HCT116 (cell line): ENCODE results near the gene ARHGAP28. TPM values are rescaled to one million over a fixed set of nuclear protein-coding genes. Genes with fewer than 3 reads are reported as not detected.

ENCODE experiments used
- ATAC-seq: fragments of 200-7000 bp; cut with Tn5 transposase; 2 replicates; pipeline ENCODE4 v1.9.1; 2020; ENCODE audit warnings: mild to moderate bottlenecking, moderate library complexity
- BruUV-seq: library from RNA; stranded (reverse); fragments of 400-500 nt; replicated peaks from 2 replicates; lab custom pipeline; 2021; lab: Mats Ljungman, UMichigan
- CTCF ChIA-PET: fragments of 300-600 bp; sonication (Branson Sonifier 250); formaldehyde crosslinking; loops from one replicate; lab custom pipeline; 2021; ENCODE audit warnings: antibody characterized with exemption; lab: Charles Lee
- POLR2A ChIA-PET: fragments of 300-600, 350-600 bp; sonication (Branson Sonifier 250); formaldehyde crosslinking; loops from one replicate; lab custom pipeline; 2021; ENCODE audit warnings: antibody characterized with exemption; lab: Charles Lee
- RAD21 ChIA-PET, 2 experiments: fragments of 300-600 bp; sonication (Branson Sonifier 250); formaldehyde crosslinking; loops; one replicate each; lab custom pipeline; 2023; ENCODE audit warnings: low total read pairs in 2 of 2; ENCODE audit not compliant: uncharacterized antibody in 2 of 2, unreplicated experiment in 2 of 2, low non-redundant PET in 1 of 2; lab: Charles Lee
- DNase-seq: peaks from one replicate; pipeline ENCODE4 v3.0.0-alpha.2; 2010; ENCODE audit warnings: low read depth, low spot score
- H2AFZ ChIP-seq: fragments of 200-600 bp; shearing (Covaris generic), sonication (generic); 2 replicates; pipeline ENCODE4 v1.6.1; 2017; ENCODE audit warnings: low read depth, mixed run types, mixed read lengths, antibody characterized with exemption, low read length; ENCODE audit not compliant: poor library complexity, severe bottlenecking
- H3K27ac ChIP-seq: 2 replicates; pipeline ENCODE4 v1.5.1; 2012; ENCODE audit warnings: low read depth, low read length
- H3K27me3 ChIP-seq: fragments of 200-600 bp; sonication (generic); 2 replicates; pipeline ENCODE4 v1.6.1; 2016; ENCODE audit warnings: mixed run types, low read length, mixed read lengths; ENCODE audit not compliant: insufficient read depth
- H3K36me3 ChIP-seq, 2 experiments: fragments of 200-500 bp in 1 of 2; fragments of 200-600 bp in 1 of 2; sonication (Bioruptor generic) in 1 of 2; sonication (generic) in 1 of 2; 2 replicates each; pipeline versions ENCODE4 v1.5.1 to v1.6.1; 2014 to 2016; ENCODE audit warnings: low read length in 2 of 2, inconsistent platforms in 1 of 2, mixed read lengths in 1 of 2, mixed run types in 1 of 2; ENCODE audit not compliant: insufficient read depth in 2 of 2, control insufficient read depth in 1 of 2
- H3K4me1 ChIP-seq, 2 experiments: fragments of 200-600 bp in 1 of 2; sonication (generic) in 1 of 2; 2 replicates each; pipeline versions ENCODE4 v1.5.1 to v1.6.1; 2012 to 2017; ENCODE audit warnings: low read length in 2 of 2, inconsistent platforms in 1 of 2, mild to moderate bottlenecking in 1 of 2, mixed read lengths in 1 of 2, mixed run types in 1 of 2, moderate library complexity in 1 of 2; ENCODE audit not compliant: insufficient read depth in 2 of 2, control insufficient read depth in 1 of 2
- H3K4me2 ChIP-seq: fragments of 200-600 bp; sonication (generic); 2 replicates; pipeline ENCODE4 v1.6.1; 2017; ENCODE audit warnings: mixed run types, low read length, mixed read lengths
- H3K4me3 ChIP-seq, 2 experiments: fragments of 200-600 bp in 1 of 2; sonication (generic) in 1 of 2; replicated peaks in 1 of 2; 2 replicates each; pipeline ENCODE4 v1.5.1; 2011 to 2016; ENCODE audit warnings: low read length in 2 of 2, control low read depth in 1 of 2, low read depth in 1 of 2, mild to moderate bottlenecking in 1 of 2, mixed read lengths in 1 of 2, mixed run types in 1 of 2
- H3K79me2 ChIP-seq: fragments of 200-600 bp; sonication (generic); 2 replicates; pipeline ENCODE4 v1.6.1; 2017; ENCODE audit warnings: mild to moderate bottlenecking, mixed run types, low read length, moderate library complexity, mixed read lengths; ENCODE audit not compliant: insufficient read depth
- H3K9ac ChIP-seq: fragments of 200-600 bp; sonication (generic); 2 replicates; pipeline ENCODE4 v1.6.1; 2016; ENCODE audit warnings: low read length, mixed read lengths
- H3K9me2 ChIP-seq: fragments of 200-600 bp; sonication (generic), shearing (Covaris generic); 2 replicates; pipeline ENCODE4 v1.6.1; 2017; ENCODE audit warnings: mixed run types, mild to moderate bottlenecking, moderate library complexity; ENCODE audit not compliant: insufficient read depth
- H3K9me3 ChIP-seq, 2 experiments: fragments of 200-500 bp in 1 of 2; fragments of 200-600 bp in 1 of 2; sonication (Bioruptor generic) in 1 of 2; sonication (generic) in 1 of 2; 2 replicates each; pipeline ENCODE4 v1.6.1; 2014 to 2017; ENCODE audit warnings: low read length in 2 of 2, mixed read lengths in 2 of 2, inconsistent platforms in 1 of 2, low read depth in 1 of 2, mild to moderate bottlenecking in 1 of 2, mixed run types in 1 of 2, moderate library complexity in 1 of 2; ENCODE audit not compliant: control insufficient read depth in 1 of 2, insufficient read depth in 1 of 2
- H4K20me1 ChIP-seq: fragments of 200-600 bp; sonication (generic), shearing (Covaris generic); 2 replicates; pipeline ENCODE4 v1.6.1; 2017; ENCODE audit warnings: mixed run types, mild to moderate bottlenecking, moderate library complexity; ENCODE audit not compliant: insufficient read depth
- FOSL1 ChIP-seq: IDR thresholded peaks from 2 replicates; pipeline ENCODE4 v1.6.1; 2012; ENCODE audit warnings: low read depth
- POLR2A ChIP-seq: IDR thresholded peaks from 2 replicates; pipeline ENCODE4 v1.7.0; 2011; ENCODE audit warnings: borderline replicate concordance; ENCODE audit not compliant: insufficient read depth, insufficient read length; ENCODE audit errors: extremely low read depth
- REST ChIP-seq: IDR thresholded peaks from 2 replicates; pipeline ENCODE4 v1.6.1; 2012; ENCODE audit warnings: low read depth
- SRF ChIP-seq: IDR thresholded peaks from 2 replicates; pipeline ENCODE4 v1.6.1; 2012; ENCODE audit warnings: low read depth
- ZFX ChIP-seq: fragments of 450-650 bp; IDR thresholded peaks from 2 replicates; pipeline ENCODE4 v1.6.1; 2017
- intact Hi-C: fragments of 100-400 bp; cut with micrococcal nuclease; formaldehyde crosslinking; loops from 2 replicates; pipeline ENCODE4 v1.10.0; 2022
- total RNA-seq: library from RNA; stranded (reverse); gene quantifications from one replicate; pipeline ENCODE4 v1.2.1, GENCODE V29; 2021; ENCODE audit not compliant: unreplicated experiment
- TF ChIP-seq, protein P1 (sequence below), 3 experiments: fragments of 200-600 bp in 1 of 3; sonication (generic) in 1 of 3; IDR thresholded peaks in 2 of 3; conservative IDR thresholded peaks in 1 of 3; 2 replicates each; pipeline ENCODE4 v1.5.1; 2012 to 2017; ENCODE audit warnings: low read depth in 2 of 3, low read length in 2 of 3, antibody characterized with exemption in 1 of 3, borderline replicate concordance in 1 of 3, control low read depth in 1 of 3, mild to moderate bottlenecking in 1 of 3, mixed read lengths in 1 of 3, mixed run types in 1 of 3, moderate library complexity in 1 of 3; ENCODE audit not compliant: insufficient read depth in 1 of 3
- TF ChIP-seq, protein P2 (sequence below): IDR thresholded peaks from 2 replicates; pipeline ENCODE4 v1.6.1; 2012

The ARHGAP28 gene
- total RNA-seq, 1 experiment from 2014 or later: not detected

DNA sequence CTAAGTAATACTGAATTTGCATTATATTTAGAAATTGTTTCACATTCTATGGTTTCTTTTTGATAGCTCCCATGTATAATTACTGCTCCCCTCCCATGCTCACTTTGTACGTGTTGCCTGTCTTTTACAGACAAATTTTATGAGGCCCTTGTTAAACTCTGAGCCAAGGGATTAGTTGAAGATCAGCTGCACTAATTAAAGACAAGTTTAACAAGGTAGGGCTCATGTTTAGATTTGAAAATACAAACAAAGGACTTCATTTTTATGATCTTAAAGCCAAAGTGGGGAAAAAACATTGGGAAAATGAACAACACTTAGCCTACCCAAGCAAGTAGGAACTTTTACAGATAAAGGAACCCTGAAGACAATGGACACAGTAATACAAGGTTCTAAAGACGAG lies 46.2 kb downstream of the ARHGAP28 start:
- H3K36me3 ChIP-seq: no peaks in the 10 kb centered on the region
- ChIA-PET CTCF (no interaction called here), POLR2A (no interaction called here), RAD21 (no interaction called here)
- H3K4me3 ChIP-seq: no peak overlapping the region
- H3K9me3 ChIP-seq: peaks cover 3 to 25% of the 10 kb centered on the region in 2 experiments; a peak in 3 of 4 replicates
- no peaks in the 10 kb centered on the region for H4K20me1 ChIP-seq
- intact Hi-C loops: no loop called here
- TF ChIP-seq FOSL1: no peak
- TF ChIP-seq, protein P1, sequence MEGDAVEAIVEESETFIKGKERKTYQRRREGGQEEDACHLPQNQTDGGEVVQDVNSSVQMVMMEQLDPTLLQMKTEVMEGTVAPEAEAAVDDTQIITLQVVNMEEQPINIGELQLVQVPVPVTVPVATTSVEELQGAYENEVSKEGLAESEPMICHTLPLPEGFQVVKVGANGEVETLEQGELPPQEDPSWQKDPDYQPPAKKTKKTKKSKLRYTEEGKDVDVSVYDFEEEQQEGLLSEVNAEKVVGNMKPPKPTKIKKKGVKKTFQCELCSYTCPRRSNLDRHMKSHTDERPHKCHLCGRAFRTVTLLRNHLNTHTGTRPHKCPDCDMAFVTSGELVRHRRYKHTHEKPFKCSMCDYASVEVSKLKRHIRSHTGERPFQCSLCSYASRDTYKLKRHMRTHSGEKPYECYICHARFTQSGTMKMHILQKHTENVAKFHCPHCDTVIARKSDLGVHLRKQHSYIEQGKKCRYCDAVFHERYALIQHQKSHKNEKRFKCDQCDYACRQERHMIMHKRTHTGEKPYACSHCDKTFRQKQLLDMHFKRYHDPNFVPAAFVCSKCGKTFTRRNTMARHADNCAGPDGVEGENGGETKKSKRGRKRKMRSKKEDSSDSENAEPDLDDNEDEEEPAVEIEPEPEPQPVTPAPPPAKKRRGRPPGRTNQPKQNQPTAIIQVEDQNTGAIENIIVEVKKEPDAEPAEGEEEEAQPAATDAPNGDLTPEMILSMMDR (IDR thresholded peaks at IDR 0.05 in 2 of 3, conservative IDR thresholded peaks at IDR 0.05 in 1 of 3; ENCODE audit: borderline replicate concordance in 1 of 3, insufficient read depth in 1 of 3, low read depth in 2 of 3, low read length in 2 of 3): no peak
- no peak for TF ChIP-seq REST
- TF ChIP-seq, protein P2, sequence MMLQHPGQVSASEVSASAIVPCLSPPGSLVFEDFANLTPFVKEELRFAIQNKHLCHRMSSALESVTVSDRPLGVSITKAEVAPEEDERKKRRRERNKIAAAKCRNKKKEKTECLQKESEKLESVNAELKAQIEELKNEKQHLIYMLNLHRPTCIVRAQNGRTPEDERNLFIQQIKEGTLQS: no peak
- no peak for TF ChIP-seq POLR2A
- TF ChIP-seq SRF: no peak
- TF ChIP-seq ZFX: no peak
- H3K27me3 ChIP-seq: no peaks in the 10 kb centered on the region
- H2AFZ ChIP-seq: no peak overlapping the region
- H3K79me2 ChIP-seq: no peaks in the 10 kb centered on the region
- H3K9me2 ChIP-seq: no peaks in the 10 kb centered on the region
- H3K4me2 ChIP-seq: no peak overlapping the region
- no peaks in the 10 kb centered on the region for H3K4me1 ChIP-seq
- no peak overlapping the region for H3K9ac ChIP-seq
- BruUV-seq: no TSS peak
- ATAC-seq (no peak), DNase-seq (no peak)
- no peak overlapping the region for H3K27ac ChIP-seq
